HG03064 (cell line): Measurements from ENCODE around the gene IGF2BP2.
"Not testable (repeated sequence)": the region's sequence is repeated elsewhere in the genome, so short reads cannot be mapped to it uniquely, and the experiment has no call there.

ENCODE experiments used
- ATAC-seq: cut with Tn5 transposase; IDR thresholded peaks from one replicate; pipeline ENCODE4 v1.9.1; 2021; ENCODE audit warnings: low read depth; ENCODE audit not compliant: unreplicated experiment

The IGF2BP2 gene

DNA sequence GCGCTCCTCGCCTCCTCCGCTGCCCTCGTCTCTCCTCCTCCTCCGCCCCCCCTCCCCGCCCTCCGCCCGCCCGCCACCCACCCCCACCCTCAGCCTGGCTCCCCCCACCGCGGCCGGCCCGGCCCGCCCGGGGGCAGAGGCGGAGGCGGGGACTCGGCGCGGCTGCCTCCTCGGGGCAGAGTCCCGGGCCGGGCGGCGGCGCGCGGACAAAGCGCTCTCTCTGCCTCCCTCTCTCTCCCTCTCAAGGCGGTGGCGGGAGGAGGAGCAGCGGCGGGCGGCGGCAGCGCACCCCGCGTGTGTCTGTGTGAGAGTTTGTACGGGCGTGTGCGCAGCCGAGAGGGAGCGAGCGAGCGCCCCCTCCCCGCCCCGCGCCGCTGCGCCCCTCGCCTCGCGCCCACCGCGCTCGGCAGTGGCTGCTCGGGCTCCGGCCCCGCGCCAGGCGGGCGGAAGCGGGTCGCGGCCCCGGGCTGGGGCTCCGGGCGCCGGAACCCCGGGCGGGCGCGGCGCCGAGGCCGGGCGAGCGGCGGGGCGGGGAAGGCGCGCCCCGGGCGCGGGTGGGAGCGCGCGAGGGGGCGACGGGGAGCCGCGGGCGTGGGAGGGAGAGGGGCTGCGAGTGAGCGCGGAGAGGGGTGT is at the start of gene IGF2BP2:
TSS of gene IGF2BP2 (minus strand) at position 37 of the 633 bp plus-strand sequence. CDS start 82 bp downstream, outside the sequence.
- ATAC-seq = no peak

DNA sequence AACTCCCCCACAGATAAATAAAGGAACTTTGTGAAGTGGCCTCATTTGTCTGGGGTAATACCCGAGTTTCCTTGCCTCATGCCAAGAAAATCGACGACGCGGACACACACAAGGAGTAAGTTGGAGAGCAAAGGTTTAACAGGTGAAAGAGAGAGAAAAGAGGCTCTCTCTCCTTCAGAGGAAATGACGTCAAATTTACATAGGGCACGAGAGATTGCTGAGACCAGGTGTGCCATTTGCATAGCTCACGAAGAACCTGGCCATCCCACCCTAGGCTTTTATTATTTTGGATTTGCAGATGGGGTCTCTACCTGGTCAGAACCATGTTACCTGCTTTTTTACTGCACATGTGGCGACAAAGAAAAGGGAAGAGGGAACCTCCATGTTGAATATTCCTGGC is 49.3 kb upstream of the IGF2BP2 start:
- no peak for ATAC-seq

DNA sequence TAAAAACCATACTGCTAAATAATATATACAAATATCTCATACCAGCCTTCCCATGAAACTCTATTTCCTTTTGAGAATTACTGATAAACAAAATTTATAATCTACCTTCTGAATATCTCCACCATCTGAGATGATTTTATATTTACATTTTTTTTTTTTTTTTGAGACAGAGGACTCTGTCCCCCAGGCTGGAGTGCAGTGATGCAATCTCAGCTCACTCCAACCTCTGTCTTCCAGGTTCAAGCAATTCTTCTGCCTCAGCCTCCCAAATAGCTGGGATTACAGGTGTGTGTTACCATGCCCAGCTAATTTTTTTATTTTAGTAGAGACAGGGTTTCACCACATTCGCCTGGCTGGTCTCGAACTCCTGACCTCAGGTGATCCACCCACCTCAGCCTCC is 42.8 kb upstream of the IGF2BP2 start:
- no peak for ATAC-seq

DNA sequence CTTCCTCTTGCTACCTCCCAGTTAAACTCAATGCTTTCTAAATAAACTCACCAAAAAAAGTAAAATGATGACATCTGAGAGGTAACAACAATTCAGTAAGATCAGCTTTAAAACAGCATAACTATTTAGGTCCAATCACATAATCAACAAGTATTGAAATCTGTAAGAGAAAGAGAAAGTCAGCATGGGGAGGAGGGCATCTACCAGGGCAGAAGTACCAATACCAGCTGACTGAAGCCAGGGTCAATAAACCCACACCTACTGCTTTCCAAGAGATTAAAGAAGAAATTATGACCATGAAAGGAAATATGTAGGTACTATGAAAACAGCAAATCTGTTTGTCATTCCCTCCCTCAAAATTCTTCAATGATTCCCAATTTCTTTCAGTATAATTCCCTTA is 42.2 kb upstream of the IGF2BP2 start:
- ATAC-seq = no peak

DNA sequence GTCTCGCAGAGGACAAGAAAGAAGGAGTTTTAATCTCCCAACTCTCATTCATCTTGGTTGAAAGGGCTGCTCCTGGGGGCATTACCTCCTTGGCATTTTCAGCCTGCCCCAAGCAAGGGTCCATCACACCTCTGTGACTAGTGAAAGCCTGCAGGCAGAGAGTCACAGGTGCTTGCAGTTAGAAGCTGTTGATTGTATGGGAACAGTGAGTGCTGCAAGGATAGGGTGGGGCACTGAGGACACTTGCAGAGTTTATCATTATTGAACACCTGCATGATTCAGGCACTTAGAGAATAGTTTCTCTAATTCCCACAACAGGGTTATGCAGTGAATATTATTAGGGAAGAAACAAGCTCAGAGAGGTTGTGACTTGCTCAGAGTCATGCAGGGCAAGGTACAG is 41.7 kb upstream of the IGF2BP2 start:
- ATAC-seq = no peak

DNA sequence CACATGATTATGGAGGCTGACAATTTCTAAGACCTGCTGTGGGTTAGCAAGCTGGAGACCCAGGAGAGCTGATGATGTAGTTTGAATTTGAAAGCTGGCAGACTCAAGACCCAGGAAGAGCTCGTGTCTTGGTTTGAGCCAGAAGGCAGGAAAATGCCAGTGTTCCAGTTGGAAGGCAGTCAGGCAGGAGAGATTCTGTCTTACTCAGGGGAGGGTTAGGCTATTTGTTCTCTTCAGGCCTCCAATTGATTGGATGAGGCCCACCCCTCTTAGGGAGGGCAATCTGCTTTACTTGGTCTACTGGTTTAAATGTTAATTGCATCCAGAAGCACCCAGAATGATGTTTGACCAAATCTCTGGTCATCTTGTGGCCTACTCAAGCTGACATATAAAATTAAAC is 40.4 kb upstream of the IGF2BP2 start:
- no peak for ATAC-seq

DNA sequence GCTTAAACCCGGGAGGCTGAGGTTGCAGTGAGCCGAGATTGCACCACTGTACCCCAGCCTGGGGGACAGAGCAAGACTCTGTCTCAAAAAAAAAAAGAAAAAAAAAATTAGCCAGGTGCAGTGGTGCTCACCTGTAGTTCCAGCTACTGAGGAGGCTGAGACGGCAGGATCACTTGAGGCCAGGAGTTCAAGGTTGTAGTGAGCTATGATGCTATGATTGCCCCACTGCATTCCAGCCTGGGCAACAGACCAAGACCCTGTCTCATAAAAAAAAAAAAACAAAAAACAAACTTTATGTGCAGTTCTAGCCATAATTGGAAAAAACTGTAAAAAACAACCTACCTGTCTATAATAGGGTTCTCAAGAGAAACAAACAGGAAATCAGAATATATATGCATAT is 39.9 kb upstream of the IGF2BP2 start:
- ATAC-seq = no peak

DNA sequence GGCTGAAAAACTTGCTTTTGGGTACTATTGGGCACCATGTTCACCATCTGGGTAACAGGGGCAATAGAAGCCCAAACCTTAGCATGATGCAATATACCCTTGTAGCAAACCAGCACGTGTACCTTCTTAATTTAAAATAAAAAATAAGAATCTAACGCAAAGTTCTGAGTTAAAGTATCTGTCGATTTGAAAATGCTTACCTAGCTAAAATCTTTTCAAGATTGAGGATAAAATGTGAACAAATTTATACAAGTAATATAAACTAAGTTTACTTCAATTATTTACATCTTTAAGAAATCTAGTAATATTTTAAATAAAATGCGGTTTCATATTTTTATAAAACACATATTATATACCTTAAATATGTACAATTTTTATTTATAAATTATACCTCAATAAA is 38.1 kb upstream of the IGF2BP2 start:
- ATAC-seq = no peak

DNA sequence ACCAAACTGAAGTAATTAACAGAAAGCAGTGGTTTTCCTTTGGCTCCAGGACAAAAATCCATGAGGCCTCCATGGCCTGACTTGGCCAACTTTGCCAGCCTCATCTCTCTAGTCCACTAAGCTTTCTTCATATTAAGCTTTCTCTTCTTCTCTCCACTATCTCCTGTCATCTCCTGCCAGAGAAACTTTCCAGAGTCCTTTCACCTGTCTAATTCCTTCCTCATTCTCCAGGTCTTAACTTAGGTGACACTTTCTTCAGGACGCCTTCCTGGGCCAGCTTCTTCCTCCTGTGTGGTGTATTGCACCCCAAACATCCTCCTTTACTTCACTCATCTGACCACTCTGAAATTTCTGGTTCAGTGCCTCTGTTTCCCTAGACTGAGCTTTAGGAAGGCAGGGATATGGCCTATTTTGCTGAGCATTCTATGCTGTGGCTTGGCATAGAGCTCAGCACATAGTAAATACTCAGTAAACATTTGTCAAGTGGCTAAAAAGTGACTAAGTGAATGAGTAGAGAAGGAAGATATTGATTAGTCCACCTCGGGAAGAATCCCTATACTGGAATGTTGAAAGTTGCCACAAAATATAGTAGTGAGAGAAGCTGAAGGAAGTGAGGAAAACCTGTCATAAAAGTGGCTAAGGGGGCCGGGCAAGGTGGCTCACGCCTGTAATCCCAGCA is 34.6 kb upstream of the IGF2BP2 start:
- ATAC-seq = no peak

DNA sequence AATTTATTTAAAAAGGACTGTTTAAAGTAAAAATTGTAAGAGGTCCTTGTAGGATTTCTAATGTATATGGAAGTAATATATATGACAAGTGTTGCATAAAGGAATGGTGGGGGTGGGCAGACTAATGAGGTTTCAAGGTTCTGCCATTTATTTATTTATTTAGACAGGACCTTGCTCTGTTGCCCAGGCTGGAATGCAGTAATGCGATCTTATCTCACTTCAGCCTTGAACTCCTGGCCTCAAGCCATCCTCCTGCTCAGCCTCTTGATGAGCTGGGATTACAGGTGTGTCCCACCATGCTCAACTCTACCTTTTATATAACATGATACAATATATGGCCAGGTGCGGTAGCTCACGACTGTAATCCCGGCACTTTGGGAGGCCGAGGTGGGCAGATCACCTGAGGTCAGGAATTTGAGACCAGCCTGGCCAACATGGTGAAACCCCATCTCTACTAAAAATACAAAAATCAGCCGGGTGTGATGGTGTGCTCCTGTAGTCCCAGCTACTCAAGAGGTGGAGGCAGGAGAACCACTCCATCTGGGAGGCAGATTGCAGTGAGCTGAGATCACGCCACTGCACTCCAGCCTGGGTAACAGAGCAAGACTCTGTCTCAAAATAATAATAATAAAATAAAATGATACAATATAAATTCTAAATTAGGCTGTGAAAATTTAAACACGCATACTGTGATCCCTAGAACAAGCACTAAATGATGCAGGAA is 33.8 kb upstream of the IGF2BP2 start:
- ATAC-seq = no peak

DNA sequence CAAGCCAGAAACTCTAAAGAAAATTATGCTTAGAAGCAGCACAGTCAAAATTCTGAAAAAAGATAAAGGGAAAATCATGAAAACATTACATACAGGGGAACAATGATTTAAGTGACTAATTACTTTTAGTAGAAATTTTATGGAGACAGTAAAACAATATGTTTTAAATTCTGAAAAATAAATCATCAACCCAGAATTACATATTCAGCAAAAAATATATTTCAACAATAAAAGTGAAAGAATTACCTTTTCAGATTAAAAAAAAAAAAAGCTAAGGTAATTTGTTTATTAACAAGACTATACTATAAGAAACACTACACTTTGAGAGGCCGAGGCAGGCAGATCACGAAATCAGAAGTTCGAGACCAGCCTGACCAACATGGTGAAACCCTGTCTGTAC is 32.4 kb upstream of the IGF2BP2 start:
- no peak for ATAC-seq

DNA sequence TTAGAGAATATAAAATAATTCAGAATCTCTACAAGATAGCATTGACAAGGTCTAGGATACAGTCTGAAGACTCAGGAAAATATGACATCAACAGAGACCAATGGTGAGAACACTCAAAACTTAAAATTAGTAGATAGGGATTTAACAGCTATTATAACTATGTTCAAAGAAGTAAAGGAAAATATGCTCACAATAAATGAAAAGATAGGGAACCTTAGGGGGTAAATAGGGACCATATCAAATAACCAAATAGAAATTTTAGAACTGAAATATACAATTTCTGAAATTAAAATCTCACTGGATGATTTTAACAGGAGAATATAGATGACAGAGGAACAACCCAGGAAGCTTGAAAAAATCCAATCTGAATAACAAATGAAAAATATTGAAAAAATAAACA is 31.8 kb upstream of the IGF2BP2 start:
- no peak for ATAC-seq

DNA sequence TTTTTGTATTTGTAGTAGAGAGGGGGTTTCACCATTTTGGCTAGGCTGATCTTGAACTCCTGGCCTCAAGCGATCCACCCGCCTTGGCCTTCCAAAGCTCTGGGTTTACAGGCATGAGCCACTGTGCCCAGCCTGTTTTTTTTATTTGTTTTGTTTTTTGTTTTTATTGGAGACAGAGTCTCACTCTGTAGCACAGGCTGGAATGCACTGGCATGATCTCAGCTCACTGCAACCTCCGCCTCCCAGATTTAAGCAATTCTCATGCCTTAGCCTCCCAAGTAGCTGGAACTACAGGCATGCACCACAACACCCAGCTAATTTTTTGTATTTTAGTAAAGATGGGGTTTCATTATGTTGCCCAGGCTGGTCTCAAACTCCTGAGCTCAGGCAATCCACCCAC is 28.9 kb upstream of the IGF2BP2 start:
- not testable (repeated sequence) for ATAC-seq

DNA sequence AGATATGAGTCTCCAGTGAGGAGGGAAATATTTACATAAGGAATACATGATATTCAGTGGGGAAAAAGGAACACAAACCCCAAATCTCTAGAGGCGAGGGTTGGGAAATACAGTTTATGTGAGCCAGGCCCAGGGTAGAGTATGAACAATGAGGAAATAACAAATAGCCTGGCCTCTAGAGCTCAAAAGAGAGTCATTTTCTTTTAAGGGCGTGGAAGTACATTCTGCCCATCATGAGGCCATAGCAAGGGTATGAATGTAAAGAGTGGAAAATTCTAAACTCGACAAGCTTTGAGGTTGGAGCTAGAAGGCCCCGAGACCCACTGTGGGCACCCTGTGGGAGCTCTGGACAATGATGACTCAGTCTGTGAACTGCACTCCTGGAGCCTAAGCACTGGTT is 27.8 kb upstream of the IGF2BP2 start:
- ATAC-seq = no peak

DNA sequence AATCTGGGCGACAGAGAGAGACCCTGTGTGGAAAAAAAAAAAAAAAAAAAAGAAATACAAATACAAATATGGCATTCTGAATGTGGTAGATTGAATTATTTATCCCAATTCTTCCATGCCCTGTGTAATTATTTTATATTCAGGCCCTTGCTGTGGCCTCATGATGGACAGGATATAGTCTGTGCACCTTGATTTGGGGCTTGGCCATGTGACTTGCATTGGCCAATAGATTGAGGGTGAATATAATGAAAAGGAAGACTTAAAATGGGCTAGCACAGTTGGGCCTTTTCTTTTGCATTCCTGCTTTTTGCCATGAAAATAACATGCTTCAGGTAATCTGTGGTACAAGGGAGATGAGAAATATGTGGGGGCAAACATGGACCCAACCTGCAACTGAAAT is 27.1 kb upstream of the IGF2BP2 start:
- no peak for ATAC-seq

DNA sequence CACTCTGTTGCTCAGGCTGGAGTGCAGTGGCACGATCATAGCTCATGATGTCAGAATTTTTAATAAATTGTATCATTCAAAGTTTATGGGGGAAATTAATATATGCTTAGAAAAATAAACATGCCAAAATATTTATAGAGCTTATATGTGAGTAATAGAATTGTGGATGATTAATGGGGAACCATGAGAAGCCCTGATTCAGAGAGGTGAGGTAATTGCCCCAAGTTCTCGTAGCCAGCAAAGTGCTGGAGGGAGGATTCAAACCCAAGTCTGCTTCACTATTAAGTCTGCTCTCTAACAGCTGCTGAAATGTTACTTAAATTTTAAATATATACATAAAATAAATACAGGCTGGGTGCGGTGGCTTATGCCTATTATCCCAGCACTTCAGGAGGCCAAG is 26.2 kb upstream of the IGF2BP2 start:
- ATAC-seq = no peak

DNA sequence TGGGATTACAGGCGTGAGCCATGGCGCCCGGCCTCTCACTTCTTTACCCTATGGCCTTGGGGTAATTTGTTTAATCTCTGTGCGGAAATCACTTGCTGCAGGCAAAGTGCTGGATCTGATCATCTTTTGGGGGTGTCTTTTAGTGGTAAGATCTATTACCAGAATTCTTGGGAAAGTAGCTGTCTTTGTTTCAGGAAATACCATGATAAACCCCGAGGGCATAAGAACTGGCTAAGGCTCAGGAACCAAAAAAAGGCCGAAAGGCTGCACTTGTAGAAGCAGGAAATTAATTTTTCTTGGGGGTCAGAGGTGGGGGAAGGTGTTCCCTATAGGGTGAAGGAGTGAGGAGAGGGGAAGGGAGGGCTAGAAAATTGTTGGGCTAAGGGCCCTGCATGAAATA is 22.7 kb upstream of the IGF2BP2 start:
- ATAC-seq = no peak

DNA sequence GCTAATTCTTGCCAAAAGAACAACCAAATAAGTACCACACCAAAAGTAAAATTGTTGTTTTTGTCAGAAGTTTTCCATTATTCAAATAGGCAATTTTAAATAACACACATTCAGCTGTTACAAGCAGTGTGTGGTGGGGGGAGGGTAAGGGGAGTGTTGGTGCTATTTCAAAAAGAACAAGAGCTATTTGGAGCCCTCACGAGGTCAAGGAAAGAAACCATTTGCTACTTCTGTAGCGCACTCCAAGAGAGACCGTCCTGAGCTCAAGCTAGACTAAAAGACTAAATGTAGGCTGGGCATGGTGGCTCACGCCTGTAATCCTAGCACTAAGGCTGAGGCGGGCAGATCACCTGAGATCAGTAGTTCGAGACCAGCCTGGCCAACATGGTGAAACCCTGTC is 21.2 kb upstream of the IGF2BP2 start:
- ATAC-seq = no peak

DNA sequence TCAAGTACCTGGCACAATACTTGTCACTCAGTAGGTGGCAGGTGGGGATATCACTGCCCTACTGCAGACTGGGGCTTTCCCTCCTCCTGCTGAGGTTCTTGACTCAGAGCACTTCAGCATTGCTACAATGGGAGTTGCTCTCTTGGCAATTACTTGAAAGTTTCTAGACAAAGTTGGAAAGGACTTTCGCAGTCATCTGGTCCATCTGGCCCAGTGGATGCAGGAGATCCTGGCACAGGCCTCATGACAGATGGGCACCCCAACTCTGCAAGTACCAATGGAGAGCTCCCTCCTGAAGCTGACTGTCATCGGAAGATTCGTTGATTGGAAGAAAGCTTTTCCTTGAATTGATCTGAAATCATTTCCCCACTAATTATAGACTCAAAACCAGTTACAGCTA is 19.2 kb upstream of the IGF2BP2 start:
- no peak for ATAC-seq

DNA sequence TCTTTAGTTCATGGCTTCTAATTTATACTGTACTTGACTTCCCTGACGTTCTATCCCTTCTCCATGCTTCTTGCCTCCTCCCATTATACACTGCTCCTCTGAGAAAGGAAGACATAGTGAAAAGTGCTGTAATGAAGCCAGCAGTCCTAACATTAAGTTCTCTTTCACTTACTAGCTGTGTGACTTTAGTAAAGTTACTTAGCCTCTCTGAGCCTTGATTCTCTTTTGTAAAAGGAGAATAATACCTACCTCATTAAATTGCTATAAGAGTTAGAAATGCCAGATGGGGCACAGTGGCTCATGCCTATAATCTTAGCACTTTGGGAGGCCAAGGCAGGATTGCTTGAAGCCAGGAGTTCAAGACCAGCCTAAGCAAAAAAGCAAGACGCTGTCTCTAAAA is 18.8 kb upstream of the IGF2BP2 start:
- no peak for ATAC-seq

DNA sequence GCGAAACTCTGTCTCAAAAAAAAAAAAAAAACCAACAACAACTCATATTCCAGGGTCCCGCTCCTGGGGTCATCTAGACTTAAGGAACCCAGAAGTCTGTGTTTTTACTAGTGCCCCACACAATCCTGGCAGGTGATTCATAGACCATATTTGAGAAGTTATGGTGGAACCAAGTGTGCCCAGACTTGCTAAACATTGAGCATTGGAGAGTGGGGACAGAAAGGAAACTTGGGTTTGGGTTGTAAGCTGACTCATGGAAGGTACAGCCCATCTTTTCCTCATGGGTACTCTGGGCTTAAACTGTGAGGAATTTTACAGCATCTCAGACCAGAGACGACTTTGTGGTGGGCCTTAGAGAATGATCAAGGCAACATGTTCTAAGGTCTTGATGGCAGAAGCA is 18.3 kb upstream of the IGF2BP2 start:
- no peak for ATAC-seq

DNA sequence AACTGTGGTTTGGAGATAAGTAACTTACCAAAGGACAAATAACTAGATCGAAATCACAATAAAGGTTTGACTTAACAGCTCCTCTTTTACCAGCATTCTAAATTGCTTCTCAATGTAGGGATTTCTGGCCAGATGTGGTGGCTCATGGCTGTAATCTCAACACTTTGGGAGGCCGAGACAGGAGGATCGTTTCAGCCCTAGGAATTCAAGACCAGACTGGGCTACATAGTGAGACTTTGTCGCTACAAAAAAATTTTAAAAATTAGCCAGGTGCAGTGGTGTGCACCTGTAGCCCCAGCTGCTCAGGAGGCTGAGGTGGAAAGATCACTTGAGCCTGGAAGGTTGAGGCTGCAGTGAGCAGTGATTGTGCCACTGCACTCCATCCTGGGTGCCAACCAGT is 17.4 kb upstream of the IGF2BP2 start:
- no peak for ATAC-seq
